ENCODE measurements around the gene SLC4A11.

SLC4A11 gene

DNA sequence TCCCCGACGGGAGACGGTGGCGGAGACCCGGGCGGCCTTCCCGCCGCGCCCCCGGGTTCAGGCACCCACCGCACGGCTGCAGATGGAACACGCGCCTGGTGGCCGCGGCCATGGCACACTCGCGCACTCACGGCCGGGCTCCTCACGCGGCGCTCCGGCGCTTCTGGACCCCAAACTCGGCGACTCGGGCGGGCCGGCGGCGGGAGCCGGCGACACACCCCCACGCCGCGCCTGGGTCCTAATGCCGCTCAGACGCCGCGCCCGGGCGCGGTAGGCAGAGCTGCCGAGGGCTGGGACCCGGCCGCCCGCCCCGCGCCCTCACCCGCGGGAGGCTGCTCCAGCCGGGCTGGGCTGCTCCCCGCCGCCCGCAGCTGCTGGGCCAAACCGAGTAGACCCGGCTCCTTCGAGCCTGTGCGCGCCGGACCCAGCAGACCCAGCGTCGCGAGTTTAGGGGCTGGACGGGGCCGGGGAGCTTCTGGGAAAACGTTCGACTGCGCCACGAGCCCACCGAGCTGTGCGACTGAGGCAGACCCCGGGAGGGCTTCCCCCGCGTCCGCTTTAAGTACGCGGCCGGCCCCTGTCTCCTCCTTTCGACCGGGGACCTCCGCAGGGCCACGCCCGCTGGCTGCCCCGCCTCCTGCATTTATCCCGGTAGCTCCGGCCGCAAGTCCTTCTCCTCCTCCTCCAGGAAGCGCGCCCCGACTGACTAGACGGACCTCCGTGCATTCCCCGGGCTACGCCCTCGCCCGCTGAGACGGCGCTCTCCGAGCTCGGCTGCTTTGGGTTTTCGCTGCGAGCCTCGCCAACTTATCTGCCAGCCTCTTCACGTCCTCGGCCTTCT is at the start of gene SLC4A11:
Gene SLC4A11 (minus strand): TSS at position 165 of the 841 bp plus-strand sequence. CDS start 53 bp downstream, at position 112.
- DNase-seq: peak; percentile 45

DNA sequence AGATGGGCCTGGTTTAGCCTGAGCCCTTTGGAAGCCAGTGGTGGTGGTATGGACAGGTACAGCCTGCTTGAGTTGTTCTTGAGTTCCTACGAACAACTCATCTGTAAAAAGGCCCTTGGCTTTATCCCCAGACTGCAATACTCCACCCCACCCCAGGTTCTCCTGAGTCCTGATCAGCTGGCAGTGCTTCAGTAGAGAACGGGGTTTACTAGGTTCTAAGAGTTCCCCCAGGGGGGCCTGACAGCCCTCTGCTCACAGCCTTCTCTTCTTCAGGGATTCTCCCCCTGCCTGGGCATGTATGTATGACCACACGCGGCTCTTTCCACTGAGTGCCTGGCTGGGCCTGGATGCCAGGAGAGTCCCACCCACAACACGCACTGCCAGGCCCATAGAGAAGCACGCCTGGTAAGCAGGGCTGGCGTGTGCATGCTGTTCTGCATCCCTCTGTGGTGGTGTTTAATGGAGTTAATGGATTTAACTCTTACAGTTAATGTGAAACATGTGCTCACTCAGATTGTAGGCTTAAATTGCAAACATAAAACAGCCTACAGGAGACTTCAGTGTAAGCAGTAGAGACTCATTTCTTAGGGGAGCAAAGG is 44.3 kb upstream of the SLC4A11 start:
- DNase-seq: no peak

DNA sequence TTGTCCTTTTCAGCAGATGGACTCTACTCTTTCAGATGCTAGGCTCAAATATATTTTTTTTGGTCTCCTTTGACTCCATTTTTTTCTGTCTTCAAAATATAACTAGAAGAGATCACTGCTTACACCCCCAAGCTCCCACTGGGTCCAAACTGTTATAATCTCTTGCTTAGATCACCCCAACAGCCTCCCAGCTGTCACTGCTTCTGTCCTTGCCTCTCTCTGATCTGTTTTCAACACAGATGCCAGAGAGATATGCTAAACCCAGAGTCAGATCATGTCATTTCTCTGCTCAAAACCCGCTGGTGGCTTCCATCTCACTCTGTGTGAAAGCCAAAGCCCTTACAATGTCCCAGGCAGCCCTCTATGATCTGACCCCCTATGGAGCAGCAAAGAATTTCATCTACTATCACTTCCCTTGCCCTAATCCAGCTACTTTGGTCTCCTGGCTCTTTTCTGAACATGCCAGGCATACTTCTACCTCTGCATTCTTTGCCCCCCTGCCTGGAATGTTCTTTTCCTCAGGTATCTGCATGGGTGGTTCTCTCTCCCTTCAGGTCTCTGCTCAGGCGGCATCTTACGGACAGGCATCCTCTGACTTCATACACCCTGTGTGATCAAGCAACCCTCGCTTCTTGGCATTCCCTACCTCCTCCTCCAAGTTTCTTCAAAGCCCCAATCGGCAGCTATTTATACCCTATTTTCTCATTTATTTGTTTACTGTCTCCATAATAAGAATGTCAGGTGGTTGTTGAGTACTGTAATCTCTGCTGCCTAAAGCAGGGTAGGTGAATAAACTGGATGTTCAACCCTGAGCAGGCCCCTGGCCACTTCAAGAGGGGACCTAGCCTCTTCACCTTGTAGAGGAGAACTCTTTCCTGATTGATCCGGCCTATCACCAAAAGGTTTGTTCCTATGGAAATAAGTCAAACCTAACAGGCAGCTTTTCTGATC is 43.6 kb upstream of the SLC4A11 start:
- no peak for DNase-seq

DNA sequence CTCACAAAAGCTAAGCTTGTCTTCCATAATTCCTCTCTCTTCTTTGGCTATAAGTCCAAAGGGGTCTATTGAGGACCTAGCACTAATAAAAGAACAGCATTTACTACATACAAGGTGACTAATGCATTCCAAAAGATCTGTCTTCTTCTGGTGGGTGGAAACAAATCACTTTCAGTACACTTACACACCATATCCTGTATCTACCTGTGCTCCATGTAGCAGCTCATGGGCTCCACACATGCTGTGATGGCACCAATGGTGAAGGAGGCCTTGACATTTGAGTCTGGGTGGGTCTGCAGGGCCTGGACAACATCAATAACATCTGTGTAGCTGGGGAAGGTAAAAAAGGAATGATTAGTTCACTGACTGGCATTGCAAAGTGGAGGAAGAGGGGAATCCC is 42.4 kb upstream of the SLC4A11 start:
- DNase-seq: no peak

DNA sequence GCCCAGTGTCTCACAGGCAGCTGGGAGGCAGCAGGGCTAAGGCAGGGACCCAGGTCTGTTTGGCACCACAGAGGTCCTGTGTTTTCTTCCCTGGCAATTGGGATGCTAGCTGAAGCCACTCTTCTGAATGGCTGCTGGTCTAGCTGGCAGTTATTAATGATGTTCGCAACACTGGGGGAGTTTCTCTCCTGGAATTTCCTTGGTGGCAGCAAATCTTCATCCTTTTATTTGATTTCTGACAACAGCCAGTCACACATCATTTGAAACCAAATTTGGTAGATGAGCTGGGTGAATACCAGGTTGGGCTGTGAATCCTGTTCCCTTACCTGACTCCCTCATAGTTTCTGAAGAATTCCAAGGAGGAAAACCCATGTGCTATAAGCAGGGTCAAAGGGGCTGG is 40.8 kb upstream of the SLC4A11 start:
- DNase-seq: no peak

DNA sequence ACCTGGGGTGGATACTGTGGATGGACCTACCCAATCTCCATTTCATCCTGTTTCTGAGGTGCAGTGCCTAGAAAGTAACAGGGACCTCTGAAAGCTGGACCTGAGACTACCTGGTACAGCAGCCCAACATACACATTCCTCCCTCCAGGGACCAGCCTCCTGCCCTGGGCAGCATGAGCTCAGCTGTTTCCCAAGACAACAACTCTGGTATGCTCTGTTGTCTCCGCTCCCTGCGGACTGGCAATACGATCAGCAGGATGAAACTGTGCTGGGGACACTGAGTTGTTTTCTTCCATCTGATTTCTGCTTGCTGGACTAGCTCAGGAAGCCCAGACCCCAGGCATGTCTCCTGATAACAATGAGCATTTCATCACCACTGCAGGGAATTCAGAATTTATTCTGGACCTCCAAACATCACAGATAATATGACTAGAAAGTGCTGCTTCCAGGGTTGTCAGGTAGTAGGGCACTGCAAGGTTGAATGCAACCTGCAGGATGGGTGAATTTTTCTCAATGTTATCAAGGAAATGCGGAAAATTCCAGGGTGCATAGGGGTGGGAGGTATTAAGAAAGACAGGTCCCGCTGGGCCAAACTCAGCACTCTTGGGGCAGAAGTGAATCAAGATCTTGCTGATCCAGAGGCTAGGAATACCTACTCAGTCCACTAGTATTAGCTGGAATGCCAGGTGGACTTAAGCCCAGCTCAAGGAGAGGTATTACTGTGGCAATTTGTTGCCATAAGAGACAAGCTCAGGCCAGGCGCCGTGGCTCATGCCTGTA is 38.9 kb upstream of the SLC4A11 start:
- no peak for DNase-seq

DNA sequence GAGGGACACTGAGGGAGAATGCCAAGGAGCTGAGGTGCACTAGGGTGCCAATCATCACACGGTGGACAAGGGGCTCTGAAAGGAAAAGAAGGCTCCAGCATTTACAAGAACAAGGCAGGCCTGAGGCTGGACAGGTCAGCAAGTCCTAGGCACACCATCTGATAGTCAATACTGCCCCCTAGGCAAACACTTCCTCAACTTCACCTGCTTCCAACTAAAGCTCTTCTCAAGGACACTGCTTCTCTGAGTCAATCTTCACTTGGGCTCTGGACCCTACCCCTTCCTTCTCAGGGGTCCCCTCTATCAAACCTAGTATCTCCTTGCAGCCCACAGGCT is 37.7 kb upstream of the SLC4A11 start:
- DNase-seq: no peak

DNA sequence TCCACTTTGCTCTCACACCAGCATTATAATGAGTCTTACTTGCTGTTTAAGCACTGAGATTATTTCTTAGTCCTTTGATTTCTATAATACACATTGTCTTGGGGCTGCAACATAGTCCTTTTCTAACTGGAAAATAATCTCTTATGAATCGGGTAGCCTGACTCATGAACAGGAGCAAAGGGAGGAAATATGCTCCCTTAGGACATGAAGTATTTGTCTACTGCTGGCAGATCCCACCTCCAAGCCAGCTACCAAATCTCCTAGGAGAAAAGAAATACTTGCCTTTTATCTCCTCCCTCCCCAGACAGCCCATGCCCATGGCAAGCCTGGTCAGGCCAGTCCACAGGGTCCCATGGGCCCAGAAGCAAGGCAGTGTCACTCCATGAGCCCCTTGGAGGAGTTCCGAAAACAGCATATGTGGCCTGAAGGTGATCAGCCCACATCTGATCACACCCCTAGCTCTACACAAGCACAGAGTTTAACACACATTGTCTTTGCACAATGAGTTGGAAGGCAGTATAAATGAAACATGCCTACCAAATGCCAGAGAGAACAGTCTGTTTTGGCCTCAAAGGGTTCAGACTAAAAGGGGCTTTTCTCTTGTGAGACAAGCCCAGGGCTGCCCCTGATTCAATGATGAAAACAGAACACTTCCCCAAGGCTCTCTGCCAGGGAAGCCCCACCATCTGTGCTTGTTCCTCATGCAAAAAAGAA is 37.1 kb upstream of the SLC4A11 start:
- DNase-seq: no peak

DNA sequence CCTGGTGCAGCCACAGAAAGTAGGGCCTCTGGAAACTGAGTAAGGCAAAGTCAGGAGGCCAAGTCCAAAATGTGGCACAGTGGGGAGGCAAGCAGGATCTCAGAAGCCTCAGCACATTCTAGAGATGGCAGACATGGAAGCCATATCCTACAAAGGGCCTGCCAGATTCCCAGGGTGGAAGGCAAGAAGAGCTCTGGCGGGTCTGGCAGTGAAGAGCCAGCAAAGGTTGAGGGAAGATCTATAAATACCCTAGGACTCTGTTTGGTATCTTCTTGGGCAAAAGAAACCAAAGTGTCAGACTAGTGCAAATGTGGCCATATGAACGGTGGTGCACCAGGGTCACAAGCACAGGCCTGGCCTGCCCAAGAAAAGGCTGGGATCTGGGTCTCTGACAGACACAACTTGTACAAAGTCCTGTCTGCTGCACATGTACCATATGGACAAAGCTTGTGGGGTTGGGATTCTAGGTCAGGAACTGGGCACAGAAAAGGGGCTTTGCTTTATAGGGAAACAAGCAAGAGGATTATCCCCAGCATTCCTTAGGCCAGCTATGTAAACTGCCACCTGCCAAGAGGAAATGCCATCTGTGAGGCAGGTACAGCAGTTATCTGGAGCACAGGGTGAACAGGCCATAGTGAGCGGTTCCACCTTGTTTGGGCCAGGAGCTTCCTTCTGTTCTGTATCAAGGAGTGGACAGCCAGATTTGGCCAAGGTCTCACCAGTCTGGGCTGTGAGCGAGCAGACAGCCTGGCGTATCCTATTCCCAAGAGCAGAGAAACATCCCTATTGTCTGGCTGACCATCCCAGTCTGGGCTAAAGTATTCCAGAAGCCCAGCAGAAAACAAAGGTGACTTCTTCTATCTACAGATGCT is 36.3 kb upstream of the SLC4A11 start:
- DNase-seq: no peak

DNA sequence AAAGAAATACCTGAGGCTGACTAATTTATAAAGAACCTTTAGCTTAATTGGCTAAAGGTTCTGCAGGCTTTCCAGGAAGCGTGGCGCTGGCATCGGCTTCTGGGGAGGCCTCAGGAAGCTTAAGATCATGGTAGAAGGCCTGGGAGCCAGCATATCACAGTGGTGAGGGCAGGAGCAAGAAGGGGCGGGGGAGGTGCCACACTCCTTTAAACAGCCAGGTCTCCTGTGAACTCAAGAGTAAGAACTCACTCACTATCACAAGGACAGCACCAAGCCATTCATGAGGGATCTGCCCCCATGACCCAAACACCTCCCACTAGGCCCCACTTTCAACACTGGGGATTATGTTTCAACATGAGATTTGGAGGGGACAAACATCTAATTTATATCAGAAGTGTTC is 34.4 kb upstream of the SLC4A11 start:
- DNase-seq: no peak

DNA sequence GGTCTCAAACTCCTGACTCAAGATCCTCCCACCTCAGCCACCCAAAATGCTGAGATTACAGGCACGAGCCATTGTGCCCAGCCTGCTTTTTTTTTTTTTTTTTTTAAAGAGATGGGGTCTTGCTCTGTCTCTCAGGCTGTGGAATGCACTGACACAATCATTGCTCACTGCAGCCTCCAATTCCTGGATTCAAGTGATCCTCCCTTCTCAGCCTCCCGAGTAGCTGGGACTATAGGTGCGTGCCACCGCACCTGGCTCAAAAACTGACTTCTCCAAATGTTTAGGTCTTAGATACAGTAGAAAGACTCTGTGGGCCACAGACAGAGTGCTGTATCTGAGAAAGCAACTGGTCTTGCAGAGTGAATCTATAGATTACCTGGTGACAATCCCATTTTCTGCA is 31.1 kb upstream of the SLC4A11 start:
- no peak for DNase-seq

DNA sequence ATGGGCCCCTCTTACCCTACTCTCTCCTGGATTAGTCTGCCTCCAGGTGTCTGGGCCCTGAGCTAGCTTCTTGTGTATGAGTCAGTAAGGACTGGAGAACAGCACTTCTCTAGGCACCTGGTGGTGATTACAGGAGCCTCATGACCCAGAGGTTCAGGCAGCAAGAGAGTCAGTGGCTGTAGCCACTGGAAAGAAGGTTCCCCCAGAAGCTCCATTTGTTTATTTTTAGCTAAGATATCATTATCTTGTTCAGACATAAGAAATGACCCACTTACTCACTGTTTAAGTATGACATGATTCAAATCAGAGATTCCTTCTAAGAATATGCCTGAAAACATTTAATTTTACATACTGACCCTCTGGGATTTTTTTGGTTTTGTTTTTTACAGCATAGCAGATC is 23.6 kb upstream of the SLC4A11 start:
- DNase-seq: no peak

DNA sequence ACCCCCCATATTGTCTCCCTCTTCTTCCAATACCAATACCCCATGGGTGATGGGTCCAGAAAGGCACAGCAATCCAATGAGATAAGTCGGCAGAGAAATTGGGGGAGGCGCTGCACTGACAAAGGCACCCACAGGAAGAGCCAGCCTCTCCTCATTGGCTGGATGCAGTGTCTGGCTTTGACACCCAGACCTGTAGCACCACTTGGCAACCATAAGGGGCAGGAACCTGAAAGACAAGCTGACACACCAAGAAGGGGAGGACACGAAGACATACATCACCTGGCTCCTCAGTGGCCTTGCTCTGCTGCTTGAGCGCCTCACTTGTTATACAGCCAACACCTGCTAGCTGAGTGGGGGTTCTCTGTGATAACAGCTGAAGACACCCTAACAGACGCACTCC is 19.4 kb upstream of the SLC4A11 start:
- DNase-seq: no peak

DNA sequence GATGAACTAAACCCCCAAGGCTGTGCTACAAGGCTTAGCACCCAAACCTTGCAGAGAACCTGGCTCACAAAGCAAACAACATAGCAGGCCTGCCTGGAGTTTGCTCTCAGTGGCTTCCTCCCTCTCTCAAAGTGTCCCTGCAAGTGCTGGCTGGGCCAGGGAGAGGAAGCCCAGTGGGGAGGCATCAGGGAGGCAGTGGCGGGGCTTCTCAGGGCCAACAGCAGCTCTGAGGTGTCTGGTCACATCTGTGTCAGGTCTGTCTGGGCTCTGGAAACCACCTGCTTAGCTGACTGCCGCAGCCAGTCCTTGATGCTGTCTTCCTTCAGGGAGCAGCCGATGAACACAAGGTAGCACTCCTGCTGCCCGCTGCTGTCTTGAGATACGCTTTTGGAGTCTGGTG is 16.7 kb upstream of the SLC4A11 start:
- DNase-seq: no peak

DNA sequence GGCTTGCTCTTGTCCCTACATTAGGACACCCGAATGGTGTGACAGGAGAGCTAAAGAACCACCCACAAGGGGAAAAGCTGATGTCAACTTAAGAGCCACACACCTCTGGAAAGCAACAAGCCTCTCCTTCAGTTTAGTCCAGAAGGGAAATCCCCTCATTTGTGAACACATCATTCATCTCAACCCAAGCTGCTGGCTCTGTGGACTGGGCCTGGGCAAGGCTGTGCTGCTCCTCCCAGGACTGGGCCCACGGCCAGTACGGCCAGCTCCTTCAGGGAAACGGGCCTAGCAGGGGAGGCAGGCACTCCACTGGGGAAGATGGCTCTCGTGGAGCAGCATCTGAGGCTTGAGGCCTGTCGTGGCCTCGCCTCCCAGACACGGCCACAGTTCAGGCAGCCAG is 12.8 kb upstream of the SLC4A11 start:
- no peak for DNase-seq

DNA sequence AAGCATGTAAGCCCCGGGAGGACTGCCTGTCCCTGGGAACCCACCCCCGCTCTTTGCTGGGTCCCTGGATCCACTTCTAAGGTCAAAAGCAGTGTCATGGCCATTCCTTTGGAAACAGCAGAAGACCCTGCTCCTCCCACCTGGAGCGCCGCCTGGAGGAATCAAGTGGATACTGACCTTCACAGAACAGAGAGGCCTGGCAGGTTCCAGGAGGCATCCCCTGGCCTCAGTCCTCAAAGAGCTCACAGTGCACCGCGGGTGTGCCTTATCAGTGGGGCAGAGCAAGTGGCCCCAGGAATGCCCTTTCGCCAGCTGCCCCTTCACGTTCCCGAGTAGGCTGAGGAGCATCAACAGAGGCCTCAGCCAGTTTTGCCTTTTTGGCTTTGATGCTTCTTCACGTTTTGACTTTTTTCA is 11.1 kb upstream of the SLC4A11 start:
- no peak for DNase-seq

DNA sequence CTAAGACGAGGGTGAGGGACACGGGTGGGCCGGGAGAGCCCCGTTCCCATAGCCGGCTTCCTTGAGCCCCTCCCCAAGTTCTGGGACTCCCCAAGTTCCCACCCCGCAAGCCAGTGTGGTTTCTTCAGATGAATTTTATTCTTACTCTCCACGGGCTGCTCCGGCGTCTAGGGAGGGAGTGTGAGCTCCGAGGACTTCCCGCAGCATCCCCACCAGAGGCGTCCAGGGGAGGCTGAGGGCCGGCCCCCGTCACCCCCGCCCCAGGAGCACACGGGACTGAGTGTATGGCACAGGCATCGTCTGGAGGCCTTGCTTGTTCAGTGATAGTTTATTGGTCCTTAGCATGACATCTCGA is 10.0 kb upstream of the SLC4A11 start:
- DNase-seq: no peak

DNA sequence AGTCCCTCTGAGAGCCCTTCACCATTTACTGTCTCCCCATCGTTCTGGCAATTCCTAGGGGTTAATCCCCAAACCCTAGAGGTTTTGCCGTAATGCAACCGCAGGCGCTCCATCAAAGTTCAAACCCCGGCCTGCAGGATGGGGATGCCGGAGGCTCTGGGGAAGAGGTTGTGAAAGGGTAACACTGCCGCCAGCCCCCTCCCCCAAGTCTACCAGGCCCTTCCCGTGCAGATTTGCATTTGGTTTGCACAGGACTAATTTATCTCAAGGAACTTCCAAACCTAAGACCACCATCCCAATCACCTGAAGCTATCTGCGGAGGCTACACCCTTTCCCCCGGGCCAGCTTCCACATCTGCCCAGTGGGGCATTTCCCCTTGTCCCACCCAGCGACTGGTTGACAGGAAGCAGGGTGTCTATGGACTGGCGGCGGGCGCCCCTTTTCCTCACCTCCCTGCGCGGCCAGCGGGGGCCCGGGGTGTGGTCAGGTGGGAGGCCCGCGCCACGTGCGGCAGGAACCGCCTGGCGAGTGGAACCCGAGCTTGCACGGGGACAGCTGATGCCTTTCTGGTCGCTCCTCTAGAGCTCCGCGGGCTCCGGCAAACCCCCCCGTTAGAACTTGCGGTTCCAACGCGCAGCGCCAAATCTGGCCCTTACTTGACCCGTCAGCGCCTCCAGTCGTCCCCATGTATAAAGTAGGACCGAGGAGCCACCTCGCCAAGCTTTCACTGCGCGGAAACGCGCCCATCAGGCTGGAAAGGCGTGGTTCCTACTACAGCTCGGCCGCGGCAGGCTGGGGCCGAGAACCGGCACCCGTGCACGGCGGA is 9.4 kb upstream of the SLC4A11 start:
- peak; percentile 39 for DNase-seq

DNA sequence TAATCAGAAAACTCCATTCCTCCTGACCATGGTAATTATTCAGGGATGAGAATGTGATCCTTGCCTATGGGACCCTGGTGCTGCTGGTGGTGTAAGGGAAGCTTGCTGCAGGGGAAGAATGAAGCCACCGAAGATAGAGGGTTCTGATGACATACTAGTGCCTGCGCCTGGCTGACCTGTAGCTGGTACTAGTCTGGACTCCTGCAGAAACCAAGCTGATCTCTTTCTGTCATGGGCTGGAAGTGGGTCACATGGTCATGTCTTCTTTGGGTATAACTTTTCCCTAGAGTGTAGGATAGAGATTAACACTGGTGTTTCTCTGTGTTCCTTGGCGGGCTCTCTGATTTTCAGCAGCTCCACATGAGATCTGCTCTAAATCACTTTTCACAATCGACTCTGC is 8.6 kb upstream of the SLC4A11 start:
- DNase-seq: peak; percentile 13

DNA sequence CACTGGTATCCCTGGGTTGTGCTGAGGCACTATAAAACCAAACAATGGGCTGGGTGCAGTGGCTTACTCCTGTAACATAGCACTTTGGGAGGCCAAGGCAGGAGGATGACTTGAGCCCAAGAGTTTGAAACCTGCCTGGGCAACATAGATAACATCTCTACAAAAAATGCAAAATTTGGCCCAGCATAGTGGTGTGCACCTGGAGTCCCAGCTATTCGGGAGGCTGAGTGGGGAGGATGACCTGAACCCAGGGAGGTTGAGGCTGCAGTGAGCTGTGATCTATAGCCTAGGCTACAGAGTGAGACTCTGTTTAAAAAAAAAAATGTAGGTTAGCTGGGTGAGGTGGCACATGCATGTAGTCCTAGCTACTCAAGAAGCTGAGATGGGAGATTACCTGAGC is 7.7 kb upstream of the SLC4A11 start:
- DNase-seq: no peak

Data from left hindlimb (tissue), 1 donor.